ENCODE results near the gene SLC2A4.
"Not testable (repeated sequence)": the region's sequence is repeated elsewhere in the genome, so short reads cannot be mapped to it uniquely, and the experiment has no call there.

Gene SLC2A4
- 0 to 0.09 reads per million in 2 experiments for total RNA-seq

- DNase-seq (ENCODE audit: low read depth) = peak; percentile 66
These were observed at the start of gene SLC2A4 for GRCh38 chr17:7281074-7281952. Gene SLC2A4, plus strand, starts transcription at chr17:7281718. Its CDS starts 217 bp downstream, at chr17:7281935.

- no peak for DNase-seq (ENCODE audit: low read depth)
These were observed 49.4 kb upstream of the SLC2A4 start for GRCh38 chr17:7232114-7232513.

GRCh38 chr17:7233701-7234082, 47.8 kb upstream of the SLC2A4 start:
- DNase-seq (ENCODE audit: low read depth) = no peak

GRCh38 chr17:7234083-7234951, 47.2 kb upstream of the SLC2A4 start, which contains the start of gene DVL2:
Gene DVL2, minus strand, starts transcription at chr17:7234517. Its CDS starts 255 bp downstream, at chr17:7234262.
- peak; percentile 93 for DNase-seq (ENCODE audit: low read depth)

GRCh38 chr17:7235693-7236665, 45.5 kb upstream of the SLC2A4 start:
- DNase-seq (ENCODE audit: low read depth) = no peak

GRCh38 chr17:7236808-7237207, 44.7 kb upstream of the SLC2A4 start:
- no peak for DNase-seq (ENCODE audit: low read depth)

GRCh38 chr17:7237266-7237760, 44.2 kb upstream of the SLC2A4 start:
- DNase-seq (ENCODE audit: low read depth) = no peak

GRCh38 chr17:7237761-7238419, 43.6 kb upstream of the SLC2A4 start:
- peak; percentile 66 for DNase-seq (ENCODE audit: low read depth)

- no peak for DNase-seq (ENCODE audit: low read depth)
These were observed 43.0 kb upstream of the SLC2A4 start for GRCh38 chr17:7238420-7239090.

- DNase-seq (ENCODE audit: low read depth) = peak; percentile 93
These were observed 42.2 kb upstream of the SLC2A4 start, which contains the start of gene PHF23 for GRCh38 chr17:7239091-7240027. Gene PHF23, minus strand, starts transcription at chr17:7239457. Its CDS starts 178 bp downstream, at chr17:7239279.

- DNase-seq (ENCODE audit: low read depth) = no peak
These were observed 41.1 kb upstream of the SLC2A4 start for GRCh38 chr17:7240375-7240774.

- DNase-seq (ENCODE audit: low read depth) = no peak
These were observed 40.3 kb upstream of the SLC2A4 start for GRCh38 chr17:7241090-7241733.

GRCh38 chr17:7241783-7242716, 39.5 kb upstream of the SLC2A4 start, which contains the start of gene GABARAP:
Gene GABARAP, minus strand, starts transcription at chr17:7242449. Its CDS starts 119 bp downstream, at chr17:7242330.
- peak; percentile 89 for DNase-seq (ENCODE audit: low read depth)

GRCh38 chr17:7242717-7243452, 38.6 kb upstream of the SLC2A4 start:
- peak; percentile 91 for DNase-seq (ENCODE audit: low read depth)

GRCh38 chr17:7243453-7243729, 38.1 kb upstream of the SLC2A4 start:
- DNase-seq (ENCODE audit: low read depth) = no peak

- not testable (repeated sequence) for DNase-seq (ENCODE audit: low read depth)
These were observed 37.7 kb upstream of the SLC2A4 start for GRCh38 chr17:7243838-7244237.

- no peak for DNase-seq (ENCODE audit: low read depth)
These were observed 34.7 kb upstream of the SLC2A4 start for GRCh38 chr17:7246779-7247178.

Data from T follicular helper cell (primary cell).